Endothelial cell of hepatic sinusoid (primary cell): ENCODE results near the gene ZBTB7C.

Experiments
- in situ Hi-C: cut with HindIII; loops from 2 replicates; pipeline ENCODE4 v1.10.0; 2017; ENCODE audit warnings: low sequenced_read_pairs

Gene ZBTB7C

DNA sequence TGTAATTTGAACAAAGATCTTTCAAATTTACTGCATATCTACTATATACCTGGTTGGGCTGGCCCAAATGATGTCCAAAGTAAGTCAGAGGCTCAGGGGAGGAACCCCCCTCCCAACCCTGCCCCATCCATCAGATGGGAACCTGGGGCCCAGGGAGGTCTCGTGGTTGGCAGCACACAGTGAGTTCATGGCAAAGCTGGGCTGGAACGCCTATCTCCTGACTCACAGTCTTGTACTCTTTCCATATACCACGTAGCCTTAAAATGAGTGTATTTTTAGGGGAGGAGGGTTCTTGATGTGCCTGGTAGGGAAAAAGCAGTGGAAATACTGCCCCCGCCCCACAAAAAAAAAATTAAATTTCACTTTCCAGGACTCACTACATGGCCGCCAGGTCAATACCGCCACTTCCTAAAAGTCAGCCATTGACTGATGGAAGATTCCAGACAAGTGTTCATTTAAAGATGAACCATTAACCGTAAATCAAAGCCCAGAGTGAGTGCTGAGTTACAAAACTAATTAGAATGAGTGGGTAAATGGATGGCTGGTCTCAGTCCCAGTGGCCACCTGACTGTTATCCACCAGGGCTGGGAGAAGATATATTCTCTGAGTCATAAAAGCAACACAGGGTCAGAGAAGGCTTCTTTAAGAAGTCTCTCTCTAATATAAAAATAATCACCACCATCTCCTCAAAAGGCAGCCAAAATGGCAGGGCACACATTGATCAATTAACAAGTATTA is 80.5 kb downstream of the ZBTB7C start:
- in situ Hi-C loops = no loop called here

DNA sequence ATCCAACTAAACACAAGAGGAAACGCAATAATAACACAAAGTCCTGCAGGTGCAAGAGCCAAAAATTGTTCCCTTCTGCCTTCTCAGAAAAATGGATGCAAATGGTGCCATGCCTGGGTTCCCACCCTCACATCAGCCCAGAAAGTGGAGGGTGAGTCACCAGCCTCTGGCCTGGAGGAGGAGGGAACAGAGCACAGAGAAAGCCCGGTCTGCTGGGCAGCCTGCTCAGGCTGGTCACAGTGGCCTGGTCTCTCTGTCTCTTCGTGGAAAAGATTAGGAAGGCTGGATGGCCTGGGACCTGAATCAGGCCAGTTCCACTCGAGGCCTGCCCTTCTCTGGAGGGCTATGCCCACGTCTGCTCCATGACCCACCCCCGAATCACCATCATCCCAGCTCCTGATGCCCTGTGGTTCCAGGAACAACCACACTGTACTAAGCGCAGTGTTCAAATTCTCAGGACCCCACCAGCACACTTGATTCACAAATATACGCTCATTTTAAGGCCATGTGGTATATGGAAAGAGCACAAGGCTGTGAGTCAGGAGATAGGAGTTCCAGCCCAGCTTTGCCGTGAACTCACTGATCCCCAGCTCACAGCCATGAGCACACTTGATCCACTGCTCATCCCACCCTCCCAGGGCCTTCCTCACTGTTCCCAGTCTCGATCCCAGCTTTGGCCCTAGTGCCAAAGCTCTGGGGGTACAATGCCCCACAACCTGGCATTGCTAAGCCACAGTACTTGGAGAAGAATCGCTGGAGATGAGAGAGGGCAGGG is 82.1 kb downstream of the ZBTB7C start:
- in situ Hi-C loops = no loop called here

DNA sequence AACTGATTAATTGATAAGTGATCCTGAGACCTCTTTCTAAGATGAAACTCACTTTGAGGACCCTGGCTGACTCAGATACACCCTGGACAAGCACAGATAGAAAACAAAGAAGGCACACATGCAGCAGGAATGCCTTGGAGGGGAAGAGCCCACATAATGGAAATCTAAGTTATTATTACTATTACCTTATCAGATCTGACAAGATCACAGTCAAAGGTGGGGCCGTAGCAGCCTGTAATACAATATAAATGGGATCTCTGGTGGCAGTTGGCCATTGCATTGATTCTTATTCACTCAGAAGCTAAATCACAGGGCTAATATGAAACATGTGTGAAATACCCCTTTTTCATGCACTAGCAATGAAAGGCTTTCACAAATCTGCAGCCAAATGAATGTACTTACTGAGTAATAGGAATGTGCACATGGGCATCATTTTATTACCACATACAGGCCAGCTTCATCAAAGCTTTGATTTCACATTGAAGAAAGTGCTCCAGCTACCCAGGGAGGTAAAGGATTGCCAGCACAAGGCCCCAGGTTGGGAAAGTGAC is 84.0 kb downstream of the ZBTB7C start:
- in situ Hi-C loops = no loop called here

DNA sequence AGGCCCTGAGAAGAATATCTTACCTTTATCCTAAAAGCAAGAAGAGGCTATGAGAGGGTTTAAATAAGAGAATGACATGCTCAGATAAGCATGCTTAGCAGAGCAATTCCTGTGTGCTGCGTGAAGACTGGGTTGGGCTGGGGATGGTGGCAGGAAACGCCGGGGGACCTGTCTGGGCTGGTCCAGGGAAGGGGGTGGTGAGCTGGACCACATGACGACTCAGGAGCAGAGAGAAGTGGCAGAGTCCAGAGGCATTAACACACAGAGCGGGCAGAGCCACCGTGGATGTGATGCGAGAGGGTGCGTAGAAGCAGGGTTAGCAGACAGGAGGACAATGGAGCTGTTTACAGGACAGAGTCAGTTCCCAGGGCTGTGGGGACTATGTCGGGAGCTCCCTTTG is 84.5 kb downstream of the ZBTB7C start:
- in situ Hi-C loops = no loop called here

DNA sequence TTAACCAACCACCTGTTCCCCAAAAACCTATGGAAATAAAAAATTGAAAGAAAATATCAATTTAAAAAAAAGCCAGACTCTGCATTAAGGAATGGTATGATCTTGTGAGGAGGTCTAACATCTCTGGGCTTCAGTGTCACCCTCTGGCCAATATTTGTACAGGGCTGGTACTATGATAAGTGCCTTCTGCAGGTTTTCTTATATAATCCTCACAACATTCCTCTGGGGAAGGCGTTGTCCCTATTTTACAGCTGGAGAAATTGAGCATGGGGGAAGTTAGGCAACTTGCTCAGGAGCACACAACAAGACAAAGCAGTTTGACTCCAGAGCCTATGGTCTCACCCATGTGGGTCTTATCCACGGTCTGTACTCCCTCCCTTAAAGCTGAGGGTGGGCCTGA is 86.0 kb downstream of the ZBTB7C start:
- in situ Hi-C loops = no loop called here

DNA sequence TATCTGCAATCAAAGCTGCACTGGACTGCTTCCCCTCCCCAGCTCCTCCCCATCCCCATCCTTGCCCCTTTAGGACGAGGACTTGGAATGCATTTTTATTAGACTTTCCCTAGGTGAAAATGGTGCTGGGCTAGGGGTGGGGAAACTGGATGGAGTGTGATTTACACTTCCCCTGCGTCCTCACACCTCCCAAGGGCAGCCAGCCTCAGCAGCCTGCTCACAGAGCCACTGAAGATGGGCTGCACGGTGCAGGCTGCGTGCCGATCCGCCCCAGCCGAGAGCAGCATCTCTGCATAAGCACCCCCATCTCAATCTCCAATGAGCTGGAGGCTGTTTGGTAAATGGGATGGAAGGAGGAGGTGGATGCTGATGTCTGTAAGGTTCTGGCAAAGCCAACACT is 87.6 kb downstream of the ZBTB7C start:
- in situ Hi-C loops = no loop called here

DNA sequence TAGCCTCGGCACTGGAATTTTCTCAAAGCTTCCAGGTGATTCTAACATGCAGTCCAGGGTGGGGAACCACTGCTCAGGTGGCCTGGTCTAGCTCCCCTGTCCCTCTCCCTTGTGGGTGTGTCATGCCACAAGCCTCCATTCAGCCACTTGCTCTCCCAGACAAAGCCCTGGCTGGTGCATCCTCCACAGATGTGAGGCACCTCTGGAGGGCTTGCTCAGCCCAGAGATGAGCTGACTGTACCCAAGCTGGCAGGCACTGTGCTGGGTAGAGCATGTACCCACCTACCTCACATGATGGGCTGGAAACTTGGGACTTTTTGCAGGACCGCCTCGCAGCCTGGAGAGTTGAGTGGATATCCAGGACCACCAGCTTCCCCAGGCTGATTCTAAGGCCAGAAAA is 88.1 kb downstream of the ZBTB7C start:
- in situ Hi-C loops = no loop called here

DNA sequence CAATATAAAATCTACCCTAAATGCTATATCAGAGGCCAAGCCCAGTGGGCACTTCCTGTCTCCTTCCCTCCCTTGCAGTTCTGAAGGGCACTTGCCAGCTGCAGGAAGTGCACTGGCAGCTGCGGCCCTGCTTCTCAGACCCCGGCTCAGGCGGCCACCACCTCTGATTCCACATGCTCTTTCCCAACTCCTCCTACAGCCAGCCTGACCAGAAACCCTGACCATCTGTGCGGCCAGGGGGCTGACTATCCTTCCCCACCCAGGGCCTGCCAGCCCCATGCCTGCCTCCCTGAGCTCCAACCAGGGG is 88.6 kb downstream of the ZBTB7C start:
- in situ Hi-C loops = no loop called here

DNA sequence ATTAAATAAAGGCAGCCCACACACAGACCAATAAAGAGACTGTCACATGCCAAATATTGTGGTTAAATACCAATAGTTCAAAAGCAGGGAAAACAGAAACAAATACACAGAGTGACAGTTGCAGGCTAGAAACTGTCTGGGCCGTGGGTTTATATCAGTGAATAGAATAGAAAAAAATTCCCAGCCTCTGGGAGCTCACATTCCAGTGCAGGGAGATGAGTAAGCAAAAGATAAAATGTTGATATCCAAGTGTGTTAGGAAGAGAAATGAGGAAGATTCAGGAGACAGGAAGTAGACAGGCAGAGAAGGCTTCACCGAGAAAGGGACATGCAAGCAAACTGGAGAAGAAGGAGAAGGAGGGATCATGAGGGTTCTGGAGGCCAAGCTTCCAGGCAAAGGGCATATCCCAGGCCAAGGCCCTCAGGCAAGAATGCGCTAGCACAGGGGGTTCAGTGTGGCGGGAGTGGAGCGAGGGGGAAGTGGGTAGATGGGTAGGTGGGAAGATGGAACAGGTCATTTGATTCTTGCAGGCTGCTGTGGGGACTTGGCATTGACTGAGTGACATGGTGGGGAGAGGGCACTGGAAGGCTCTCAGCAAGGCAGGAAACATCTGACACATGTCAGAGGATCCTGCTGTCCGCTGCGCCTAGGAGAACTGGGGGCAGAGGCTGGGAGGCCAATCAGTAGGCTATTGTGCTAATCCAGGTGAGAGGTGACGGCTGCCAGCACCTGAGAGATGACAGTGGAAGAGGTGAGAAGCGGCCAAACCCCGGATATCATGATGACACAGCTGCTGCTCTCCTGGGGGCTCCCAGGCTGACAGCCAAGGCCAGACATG is 89.2 kb downstream of the ZBTB7C start:
- in situ Hi-C loops = no loop called here

DNA sequence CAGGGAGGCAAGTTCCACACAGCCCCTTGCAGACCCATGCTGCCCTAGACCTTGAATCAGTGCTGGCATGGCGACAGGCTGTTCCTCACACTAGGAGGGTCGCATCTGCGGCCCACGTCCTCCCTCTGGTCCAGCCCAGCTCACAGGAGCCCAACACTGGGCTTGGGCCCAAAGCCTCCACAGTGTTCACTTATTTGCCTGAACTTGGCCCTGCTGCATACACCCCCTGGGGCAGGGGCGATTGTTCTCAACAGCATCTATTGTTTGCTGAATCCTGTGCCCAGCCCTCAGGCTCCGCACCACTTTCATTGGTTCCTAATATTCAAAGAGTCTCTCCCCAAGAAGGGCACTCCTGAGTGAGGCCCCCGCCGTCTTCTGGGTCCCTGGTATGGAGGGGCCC is 90.7 kb downstream of the ZBTB7C start:
- in situ Hi-C loops = no loop called here

DNA sequence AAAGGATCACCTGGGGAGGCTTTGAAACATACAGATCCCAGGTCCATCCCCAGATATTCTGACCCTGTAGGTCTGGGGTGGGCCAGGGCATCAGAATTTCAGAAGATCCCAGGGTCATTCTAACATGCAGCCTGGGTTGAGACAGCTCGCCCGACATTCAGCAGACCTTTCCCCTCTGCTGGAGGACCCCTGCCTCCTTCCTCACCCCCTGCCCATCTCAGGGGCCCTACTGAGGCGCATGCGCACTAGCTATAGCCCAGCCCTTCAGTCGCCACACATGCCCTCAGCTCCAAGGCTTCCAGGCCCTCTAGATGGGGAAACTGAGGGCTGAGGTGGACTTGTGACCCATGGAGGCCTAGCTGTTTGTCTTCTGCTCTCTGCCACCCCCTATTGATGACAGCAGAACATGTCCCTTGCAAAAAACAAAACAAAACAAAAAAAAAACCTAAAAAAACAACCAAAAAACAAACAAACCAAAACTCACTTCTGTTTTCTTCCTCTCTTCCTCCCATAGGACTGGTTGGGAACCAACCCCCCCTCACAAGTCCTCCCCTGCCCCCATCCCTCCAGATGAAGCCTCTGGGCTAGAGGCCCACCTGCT is 91.3 kb downstream of the ZBTB7C start:
- in situ Hi-C loops = no loop called here

DNA sequence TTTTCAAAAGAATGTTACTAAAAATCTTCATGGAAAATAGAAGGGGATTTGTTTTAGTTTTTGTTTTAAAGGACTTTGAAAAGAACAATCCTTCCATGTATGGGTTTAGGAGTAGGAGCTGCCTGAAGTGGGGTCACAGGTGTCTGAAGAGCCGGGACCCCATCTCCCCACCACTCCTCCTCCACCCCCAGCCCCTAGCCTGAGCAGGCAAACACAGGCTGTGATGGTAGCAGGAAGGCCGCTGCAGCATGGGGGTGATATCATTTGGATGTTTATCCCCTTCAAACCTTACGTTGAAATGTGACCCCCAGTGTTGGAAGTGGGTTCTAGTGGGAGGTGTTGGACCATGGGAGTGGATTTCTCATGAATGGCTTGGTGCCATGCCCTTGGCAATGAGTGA is 93.0 kb downstream of the ZBTB7C start:
- in situ Hi-C loops = no loop called here

DNA sequence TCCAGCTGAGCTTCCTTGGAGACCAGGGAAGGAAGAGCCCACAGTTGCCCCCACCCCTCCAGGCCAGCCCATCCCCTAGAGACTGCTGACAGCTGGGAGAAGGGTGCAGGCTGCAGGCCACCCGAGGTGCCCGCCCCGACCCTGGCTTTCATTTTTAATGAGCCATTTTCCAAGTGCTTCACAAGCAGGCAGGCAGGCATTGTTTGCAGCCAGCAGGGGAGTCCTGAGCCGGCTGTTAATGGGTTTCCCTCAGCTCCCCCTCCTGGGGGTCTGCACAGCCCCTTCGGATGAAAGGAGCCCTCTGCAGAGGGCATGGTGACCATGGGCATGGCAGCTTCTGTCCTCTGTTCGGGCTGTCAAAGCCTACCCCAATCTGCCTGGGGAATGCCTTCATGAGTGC is 94.5 kb downstream of the ZBTB7C start:
- in situ Hi-C loops = no loop called here

DNA sequence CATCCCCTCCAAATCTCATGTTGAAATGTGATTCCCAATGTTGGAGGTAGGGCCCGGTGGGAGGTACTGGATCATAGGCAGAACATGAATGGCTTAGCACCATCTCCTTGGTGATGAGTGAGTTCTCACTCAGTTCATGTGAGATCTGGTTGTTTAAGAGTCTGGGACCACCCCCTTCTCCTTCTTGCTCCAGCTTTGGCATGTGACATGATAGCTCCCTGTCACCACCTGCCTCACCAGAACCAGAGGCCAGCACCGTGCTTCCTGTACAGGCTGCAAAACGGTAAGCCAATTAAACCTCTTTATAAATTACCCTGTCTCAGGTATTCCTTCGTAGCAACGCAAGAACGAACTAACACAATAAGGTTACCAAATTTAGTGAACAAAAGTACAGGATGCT is 95.4 kb downstream of the ZBTB7C start:
- in situ Hi-C loops = no loop called here

DNA sequence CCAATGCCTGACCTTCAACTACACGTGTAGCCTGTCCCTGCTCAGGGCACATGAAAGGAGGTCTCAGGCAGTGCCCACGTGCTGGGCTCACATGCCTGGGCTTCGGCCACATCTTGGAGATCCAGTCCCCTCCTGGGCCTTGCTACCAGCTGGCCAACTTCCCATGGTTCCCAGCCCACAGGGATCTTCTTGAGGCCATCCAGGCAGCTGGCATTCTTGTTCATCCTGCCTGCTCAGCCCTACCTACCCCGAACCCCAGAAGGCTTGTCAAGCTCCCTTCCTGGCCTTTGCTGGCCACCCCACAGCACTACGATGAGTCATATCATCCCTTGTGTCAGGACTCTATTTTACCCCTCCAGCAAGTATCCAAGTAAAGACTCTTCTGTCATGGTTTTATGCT is 97.1 kb downstream of the ZBTB7C start:
- in situ Hi-C loops = no loop called here

DNA sequence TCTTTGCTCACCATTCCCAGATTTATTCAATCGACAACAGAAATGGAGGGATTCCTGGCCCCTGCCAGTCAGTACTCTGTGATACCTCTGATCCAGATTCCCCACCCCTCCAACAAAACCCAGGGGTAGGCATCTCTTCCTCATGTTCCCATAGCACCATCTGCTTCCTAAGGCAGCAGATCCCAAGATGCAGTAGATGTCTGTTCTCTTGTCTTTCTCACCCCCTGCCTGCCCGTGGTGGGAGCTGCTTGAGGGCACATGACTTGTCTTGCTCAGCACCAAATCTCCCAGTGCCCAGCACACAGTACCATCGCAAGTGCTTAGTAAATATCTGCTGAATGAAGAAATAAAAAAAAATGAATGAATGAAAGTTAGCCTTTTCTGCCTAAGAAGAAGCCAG is 98.2 kb downstream of the ZBTB7C start:
- in situ Hi-C loops = no loop called here

DNA sequence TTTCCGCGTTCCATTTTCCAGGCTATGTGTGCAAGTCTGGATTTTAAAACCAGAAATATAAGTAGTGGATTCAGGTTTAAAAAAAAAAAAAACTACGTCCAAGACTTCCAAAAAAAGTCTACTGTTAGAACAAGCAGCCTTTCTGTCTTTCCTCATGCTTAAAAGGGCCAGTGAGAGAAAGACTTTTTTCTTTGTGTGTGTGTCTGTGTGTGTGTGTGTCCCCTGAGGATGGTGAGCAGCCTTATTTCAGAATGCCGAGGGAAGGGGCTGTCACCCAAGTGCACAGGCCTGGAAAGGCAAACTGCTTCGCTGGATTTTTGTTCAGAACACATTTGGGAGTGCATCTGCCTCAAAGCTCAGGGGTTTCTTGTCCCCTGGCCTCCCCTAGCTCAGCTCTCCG is 98.8 kb downstream of the ZBTB7C start:
- in situ Hi-C loops = no loop called here

DNA sequence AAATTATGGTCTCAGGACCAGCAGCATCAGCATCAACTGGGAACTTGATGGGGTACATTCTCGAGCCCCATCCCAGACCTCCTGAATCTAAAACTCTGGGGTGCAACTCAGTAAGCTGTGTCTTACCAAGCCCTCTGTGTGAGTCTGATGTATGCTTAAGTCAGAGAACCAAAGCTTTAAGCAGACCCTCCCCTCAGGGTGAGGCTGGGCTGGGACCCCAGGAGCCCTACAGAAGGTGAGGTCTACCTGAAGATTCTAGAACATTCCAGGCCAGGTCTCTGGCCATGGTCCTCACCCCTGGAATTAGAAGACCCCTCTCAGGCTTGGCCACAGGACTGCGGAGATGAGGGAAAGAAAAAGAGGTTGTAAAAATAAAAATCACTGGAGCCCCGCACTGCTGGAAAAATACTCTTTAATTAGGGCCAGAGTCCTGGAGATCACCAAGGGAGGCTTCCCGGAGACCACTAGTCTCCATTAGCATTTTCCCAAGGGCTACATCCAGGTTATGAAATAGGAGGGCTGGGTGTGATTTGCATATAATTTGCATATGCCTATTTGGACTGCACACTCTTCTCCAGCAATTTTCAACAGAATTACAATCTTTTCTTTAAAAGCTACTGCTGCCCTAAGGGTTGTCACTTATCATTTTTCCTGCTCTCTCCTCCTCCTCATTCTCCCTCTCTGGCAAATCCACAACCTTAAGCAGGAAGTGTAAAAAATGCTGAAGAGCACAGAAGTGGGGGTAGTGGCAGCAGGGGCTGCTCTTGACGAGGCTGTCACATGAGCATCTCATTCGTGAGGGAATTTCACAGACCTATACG is 100.2 kb downstream of the ZBTB7C start:
- in situ Hi-C loops = loop anchor here (5.0 kb wide), 1 partner anchor 77 kb away; no protein-coding TSS in a partner anchor

DNA sequence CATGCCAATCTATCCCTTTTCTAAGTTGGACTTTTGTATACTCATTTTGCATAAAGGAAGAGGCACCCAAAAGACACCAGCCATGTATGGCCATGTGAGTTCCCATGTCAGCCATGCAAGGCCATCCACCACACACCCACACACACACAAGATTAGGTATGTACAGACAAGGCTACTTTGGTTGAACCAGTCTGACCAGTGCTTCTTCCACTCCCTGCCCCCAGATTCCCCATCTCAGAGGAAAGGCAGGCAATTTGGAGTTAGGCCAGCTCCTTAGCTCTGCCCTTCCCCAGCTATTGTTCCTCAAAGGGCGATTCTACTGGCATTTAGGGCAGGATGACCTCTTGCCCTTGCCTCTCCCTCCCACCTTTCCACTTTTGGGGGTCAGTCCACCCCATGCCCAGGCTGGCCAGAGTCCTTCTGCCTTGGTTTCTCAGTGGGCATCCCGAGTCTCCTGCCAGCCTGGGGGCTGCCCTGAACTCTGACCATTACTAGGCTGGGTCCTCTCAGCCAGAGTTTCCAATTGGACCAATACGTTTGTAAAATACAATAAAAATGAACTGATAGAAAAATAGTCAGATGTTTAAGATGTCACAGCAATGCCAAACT is 101.1 kb downstream of the ZBTB7C start:
- in situ Hi-C loops = loop anchor here (5.0 kb wide), 1 partner anchor 76 kb away; no protein-coding TSS in a partner anchor

DNA sequence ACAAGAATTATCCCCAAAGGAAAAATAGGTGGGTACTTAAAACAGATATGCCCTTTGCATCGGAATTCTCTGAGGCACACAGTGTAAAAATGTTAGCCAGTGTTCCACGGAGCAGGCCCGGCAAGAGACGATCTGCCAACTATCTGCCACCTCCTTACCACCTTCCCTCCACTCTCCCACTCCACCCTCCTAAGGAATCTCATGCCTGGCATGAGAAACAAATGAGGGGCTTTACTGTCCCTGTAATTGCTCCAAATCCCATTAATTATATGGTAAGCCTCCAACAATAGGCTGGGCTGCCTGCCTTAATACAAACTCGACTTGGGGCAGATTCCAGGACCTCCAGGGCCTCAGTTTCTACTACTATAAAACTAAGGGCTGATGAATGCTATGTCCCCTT is 102.3 kb downstream of the ZBTB7C start:
- in situ Hi-C loops = loop anchor here (5.0 kb wide), 1 partner anchor 75 kb away; no protein-coding TSS in a partner anchor
